KMS-11 (cell line): Measurements from ENCODE around the gene B4GALT2.

ENCODE experiments used
- H2AFZ ChIP-seq: fragments of 200-600 bp; sonication (generic); 2 replicates; pipeline ENCODE4 v1.6.1; 2016; ENCODE audit warnings: antibody characterized with exemption, mixed run types, low read depth
- H3K27ac ChIP-seq: fragments of 200-600 bp; sonication (generic); 2 replicates; pipeline ENCODE4 v1.6.1; 2016; ENCODE audit warnings: mild to moderate bottlenecking, mixed run types
- H3K27me3 ChIP-seq: fragments of 200-600 bp; sonication (generic); 2 replicates; pipeline ENCODE4 v1.6.1; 2017; ENCODE audit warnings: mild to moderate bottlenecking, low read depth, mixed run types, moderate library complexity; ENCODE audit not compliant: insufficient read depth
- H3K36me3 ChIP-seq: fragments of 200-600 bp; sonication (generic); 2 replicates; pipeline ENCODE4 v1.6.1; 2017; ENCODE audit warnings: mild to moderate bottlenecking, mixed run types; ENCODE audit not compliant: insufficient read depth
- H3K4me1 ChIP-seq: fragments of 200-600 bp; sonication (generic); 2 replicates; pipeline ENCODE4 v1.6.1; 2016; ENCODE audit warnings: mild to moderate bottlenecking, low read depth, mixed run types; ENCODE audit not compliant: poor library complexity, severe bottlenecking
- H3K4me2 ChIP-seq: fragments of 200-600 bp; sonication (generic); 2 replicates; pipeline ENCODE4 v1.7.0; 2016; ENCODE audit warnings: mild to moderate bottlenecking, mixed run types
- H3K4me3 ChIP-seq: fragments of 200-600 bp; sonication (generic); IDR thresholded peaks from 2 replicates; pipeline ENCODE4 v1.6.1; 2017; ENCODE audit warnings: low read depth, low read length, mixed read lengths; ENCODE audit not compliant: insufficient read depth
- H3K79me2 ChIP-seq: fragments of 200-600 bp; sonication (generic); 2 replicates; pipeline ENCODE4 v1.6.1; 2016; ENCODE audit warnings: low read depth, mixed run types; ENCODE audit not compliant: insufficient read depth
- H3K9ac ChIP-seq: fragments of 200-600 bp; sonication (generic); 2 replicates; pipeline ENCODE4 v1.6.1; 2016; ENCODE audit warnings: mild to moderate bottlenecking, mixed run types
- H4K20me1 ChIP-seq: fragments of 200-600 bp; sonication (generic); 2 replicates; pipeline ENCODE4 v1.6.1; 2016; ENCODE audit warnings: mild to moderate bottlenecking, mixed run types; ENCODE audit not compliant: insufficient read depth
- CTCF ChIP-seq: fragments of 200-600 bp; sonication (generic); conservative IDR thresholded peaks from 2 replicates; pipeline ENCODE4 v1.6.1; 2017; ENCODE audit warnings: low read depth, mild to moderate bottlenecking, antibody characterized with exemption, low read length, moderate library complexity, mixed read lengths

B4GALT2 gene

GRCh38 chr1:43963006-43963405, 16.0 kb upstream of the B4GALT2 start:
- Histone ChIP-seq H3K27me3 (no peaks in the 10 kb centered on the region), H4K20me1 (no peaks in the 10 kb centered on the region), H3K36me3 (no peaks in the 10 kb centered on the region), H3K4me1 (peaks cover 7% of the 10 kb centered on the region), H3K27ac (no peak overlapping the region), H3K9ac (no peak overlapping the region), H3K79me2 (no peaks in the 10 kb centered on the region), H3K4me2 (no peak overlapping the region), H3K4me3 (no peak overlapping the region), H2AFZ (no peak overlapping the region)
- no peak for TF ChIP-seq CTCF

- Histone ChIP-seq H3K4me1 (peaks cover 7% of the 10 kb centered on the region), H3K36me3 (no peaks in the 10 kb centered on the region), H3K4me3 (no peak overlapping the region), H2AFZ (no peak overlapping the region), H3K27ac (no peak overlapping the region), H3K9ac (no peak overlapping the region), H4K20me1 (no peaks in the 10 kb centered on the region), H3K79me2 (no peaks in the 10 kb centered on the region), H3K27me3 (no peaks in the 10 kb centered on the region), H3K4me2 (no peak overlapping the region)
- TF ChIP-seq CTCF, result no peak
These were observed 15.1 kb upstream of the B4GALT2 start for GRCh38 chr1:43963890-43964289.

- Histone ChIP-seq H3K79me2 (peaks cover 2% of the 10 kb centered on the region; the same call in 1 of the 2 replicates), H3K9ac (no peak overlapping the region), H4K20me1 (no peaks in the 10 kb centered on the region), H2AFZ (no peak overlapping the region), H3K4me1 (peaks cover 7% of the 10 kb centered on the region), H3K27me3 (no peaks in the 10 kb centered on the region), H3K4me3 (no peak overlapping the region), H3K27ac (no peak overlapping the region), H3K36me3 (no peaks in the 10 kb centered on the region), H3K4me2 (no peak overlapping the region)
- TF ChIP-seq CTCF, result no peak
These were observed 13.7 kb upstream of the B4GALT2 start for GRCh38 chr1:43965316-43965715.

- Histone ChIP-seq H3K9ac (no peak overlapping the region), H3K27ac (no peak overlapping the region), H4K20me1 (no peaks in the 10 kb centered on the region), H3K4me3 (no peak overlapping the region), H3K36me3 (no peaks in the 10 kb centered on the region), H3K4me2 (no peak overlapping the region), H3K4me1 (peaks cover 10% of the 10 kb centered on the region), H3K79me2 (peaks cover 15% of the 10 kb centered on the region), H2AFZ (no peak overlapping the region), H3K27me3 (no peaks in the 10 kb centered on the region)
- TF ChIP-seq CTCF, result no peak
These were observed 10.6 kb upstream of the B4GALT2 start for GRCh38 chr1:43968348-43968948.

- Histone ChIP-seq H3K36me3 (no peaks in the 10 kb centered on the region), H3K4me3 (no peak overlapping the region), H4K20me1 (no peaks in the 10 kb centered on the region), H3K27me3 (no peaks in the 10 kb centered on the region), H3K4me1 (peaks cover 17% of the 10 kb centered on the region), H3K4me2 (peak overlapping the region; percentile 45), H3K79me2 (peaks cover 15% of the 10 kb centered on the region), H2AFZ (no peak overlapping the region), H3K9ac (no peak overlapping the region), H3K27ac (no peak overlapping the region)
- no peak for TF ChIP-seq CTCF
These were observed 9.6 kb upstream of the B4GALT2 start for GRCh38 chr1:43969416-43969745.
